GM11168 (cell line): ENCODE measurements around the gene PFKP.

Experiments used
- in situ Hi-C: fragments of 300-500 bp; cut with MboI; formaldehyde crosslinking; loops from one replicate; pipeline ENCODE4 v1.12.0; 2022; ENCODE audit warnings: low sequenced_read_pairs; ENCODE audit not compliant: unreplicated experiment

PFKP gene

GRCh38 chr10:3173171-3173878, 106.0 kb downstream of the PFKP start:
- in situ Hi-C loops: no loop called here

- in situ Hi-C loops: no loop called here
These were observed 110.7 kb downstream of the PFKP start for GRCh38 chr10:3178042-3178441.

- in situ Hi-C loops: no loop called here
These were observed 111.8 kb downstream of the PFKP start for GRCh38 chr10:3179174-3179573.

- in situ Hi-C loops: no loop called here
These were observed 113.1 kb downstream of the PFKP start for GRCh38 chr10:3180355-3181025.

DNA sequence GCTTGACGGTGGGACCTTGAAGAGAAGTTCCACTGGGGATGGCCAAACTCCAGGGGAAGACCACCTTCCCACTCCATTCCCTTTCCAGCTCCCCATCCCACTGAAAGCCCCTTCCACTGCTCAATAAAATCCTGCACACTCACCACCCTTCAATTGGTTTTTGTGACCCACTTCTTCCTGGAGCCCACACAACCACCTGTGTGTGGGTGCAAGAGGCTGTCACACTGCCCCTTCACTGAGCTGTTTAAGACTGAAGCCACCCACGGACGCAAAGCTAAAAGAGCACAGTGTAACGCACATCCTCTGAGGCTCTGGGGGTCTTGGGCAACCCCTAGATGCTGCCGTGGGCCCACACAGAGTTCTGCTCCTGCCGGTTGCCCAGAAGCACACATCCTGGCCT, 118.0 kb downstream of the PFKP start:
- in situ Hi-C loops: no loop called here

DNA sequence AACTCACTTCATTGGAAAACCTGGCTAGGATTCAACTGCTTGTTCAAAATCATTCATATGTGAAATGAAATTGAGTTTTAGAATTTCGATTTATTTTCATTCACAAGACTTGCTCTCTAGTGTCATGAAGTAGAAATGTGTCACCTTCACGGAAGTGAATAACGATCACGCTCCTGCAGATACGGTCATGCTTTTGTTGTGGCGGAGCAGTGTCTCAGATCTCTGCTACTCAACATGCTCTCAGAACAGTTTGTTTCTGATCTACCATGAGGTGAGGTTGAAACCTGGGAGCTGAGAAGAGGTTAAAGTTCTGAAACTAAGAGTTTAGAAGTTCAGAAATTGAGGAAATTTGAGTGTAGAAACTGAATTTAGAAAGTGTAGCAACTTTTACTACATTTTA, 119.0 kb downstream of the PFKP start:
- in situ Hi-C loops: no loop called here
